ENCODE measurements around the gene ZNF217. TPM values are rescaled to one million over a fixed set of nuclear protein-coding genes. Genes with fewer than 3 reads are reported as not detected.

The ZNF217 gene
- total and polyA plus RNA-seq, 9 of the 15 experiments (the other 6 are each of a cell fraction or from before 2014, with no cell fraction given), result 3.0 to 41.8 (median 16.8) TPM

DNA sequence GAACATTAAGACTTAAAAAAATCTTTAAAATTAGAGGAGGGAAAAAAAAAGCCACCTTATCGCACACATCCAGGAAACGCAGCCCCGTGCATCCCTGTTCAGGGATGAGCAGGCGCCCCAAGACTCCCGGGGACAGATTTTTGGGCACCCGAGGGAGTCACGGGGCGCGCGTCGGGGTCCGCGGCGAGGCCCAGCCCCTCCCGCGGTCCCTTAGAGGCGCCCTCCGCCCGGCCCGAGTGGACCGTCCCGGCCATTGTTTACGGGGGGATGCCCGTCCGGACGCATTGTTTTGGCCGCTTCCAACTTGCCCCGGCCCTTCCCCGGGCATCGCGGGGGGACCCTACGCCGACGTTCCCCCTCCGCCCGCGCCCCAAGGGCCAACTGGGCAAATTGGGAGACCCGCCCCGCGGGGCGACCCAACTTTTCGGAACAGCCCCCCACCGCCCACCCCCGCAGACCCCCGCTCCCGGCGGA, 610 bp downstream of the ZNF217 start (continued):
- TF ChIP-seq RBBP5 (IDR thresholded peaks at IDR 0.05; ENCODE audit: borderline replicate concordance, insufficient read depth, low read length, poor library complexity, severe bottlenecking) (peak; percentile 31), KLF1 (tag; IDR thresholded peaks at IDR 0.05) (no peak), MAZ (CRISPR knock-in tag; conservative IDR thresholded peaks at IDR 0.05 in 1 of 2, IDR thresholded peaks at IDR 0.05 in 1 of 2) (0 out of 4 replicates have a peak, but pooled peaks of 1 of the 2 experiments have one; percentile 7), DDX20 (tag; IDR thresholded peaks at IDR 0.05; ENCODE audit: low read depth) (no peak), NR1H2 (CRISPR knock-in tag; IDR thresholded peaks at IDR 0.05) (no peak), RBM22 (IDR thresholded peaks at IDR 0.05; ENCODE audit: low read depth, low read length, poor library complexity, severe bottlenecking) (peak; percentile 38), FOXM1 (IDR thresholded peaks at IDR 0.05; ENCODE audit: low read depth) (no peak), FOXM1 (CRISPR knock-in tag; IDR thresholded peaks at IDR 0.05; ENCODE audit: low read depth) (no peak), SETDB1 (IDR thresholded peaks at IDR 0.05; ENCODE audit: low read length) (no peak), BCL6 (CRISPR knock-in tag; IDR thresholded peaks at IDR 0.05) (no peak), ZFX (CRISPR knock-in tag; IDR thresholded peaks at IDR 0.05) (peak; percentile 52), RBFOX2 (IDR thresholded peaks at IDR 0.05; ENCODE audit: low read depth, low read length) (peak; percentile 86), ATF1 (CRISPR knock-in tag; IDR thresholded peaks at IDR 0.05) (no peak), ATF1 (tag; IDR thresholded peaks at IDR 0.05) (no peak), ZNF184 (CRISPR knock-in tag; IDR thresholded peaks at IDR 0.05) (no peak), SUPT5H (IDR thresholded peaks at IDR 0.05) (0 out of 2 replicates have a peak, but pooled peaks have one; percentile 25), TAF15 (IDR thresholded peaks at IDR 0.05; ENCODE audit: low read depth, low read length) (no peak)
- TF ChIP-seq, protein P1, sequence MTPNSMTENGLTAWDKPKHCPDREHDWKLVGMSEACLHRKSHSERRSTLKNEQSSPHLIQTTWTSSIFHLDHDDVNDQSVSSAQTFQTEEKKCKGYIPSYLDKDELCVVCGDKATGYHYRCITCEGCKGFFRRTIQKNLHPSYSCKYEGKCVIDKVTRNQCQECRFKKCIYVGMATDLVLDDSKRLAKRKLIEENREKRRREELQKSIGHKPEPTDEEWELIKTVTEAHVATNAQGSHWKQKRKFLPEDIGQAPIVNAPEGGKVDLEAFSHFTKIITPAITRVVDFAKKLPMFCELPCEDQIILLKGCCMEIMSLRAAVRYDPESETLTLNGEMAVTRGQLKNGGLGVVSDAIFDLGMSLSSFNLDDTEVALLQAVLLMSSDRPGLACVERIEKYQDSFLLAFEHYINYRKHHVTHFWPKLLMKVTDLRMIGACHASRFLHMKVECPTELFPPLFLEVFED (CRISPR knock-in tag; conservative IDR thresholded peaks at IDR 0.05), result no peak
- TF ChIP-seq, protein P2, sequence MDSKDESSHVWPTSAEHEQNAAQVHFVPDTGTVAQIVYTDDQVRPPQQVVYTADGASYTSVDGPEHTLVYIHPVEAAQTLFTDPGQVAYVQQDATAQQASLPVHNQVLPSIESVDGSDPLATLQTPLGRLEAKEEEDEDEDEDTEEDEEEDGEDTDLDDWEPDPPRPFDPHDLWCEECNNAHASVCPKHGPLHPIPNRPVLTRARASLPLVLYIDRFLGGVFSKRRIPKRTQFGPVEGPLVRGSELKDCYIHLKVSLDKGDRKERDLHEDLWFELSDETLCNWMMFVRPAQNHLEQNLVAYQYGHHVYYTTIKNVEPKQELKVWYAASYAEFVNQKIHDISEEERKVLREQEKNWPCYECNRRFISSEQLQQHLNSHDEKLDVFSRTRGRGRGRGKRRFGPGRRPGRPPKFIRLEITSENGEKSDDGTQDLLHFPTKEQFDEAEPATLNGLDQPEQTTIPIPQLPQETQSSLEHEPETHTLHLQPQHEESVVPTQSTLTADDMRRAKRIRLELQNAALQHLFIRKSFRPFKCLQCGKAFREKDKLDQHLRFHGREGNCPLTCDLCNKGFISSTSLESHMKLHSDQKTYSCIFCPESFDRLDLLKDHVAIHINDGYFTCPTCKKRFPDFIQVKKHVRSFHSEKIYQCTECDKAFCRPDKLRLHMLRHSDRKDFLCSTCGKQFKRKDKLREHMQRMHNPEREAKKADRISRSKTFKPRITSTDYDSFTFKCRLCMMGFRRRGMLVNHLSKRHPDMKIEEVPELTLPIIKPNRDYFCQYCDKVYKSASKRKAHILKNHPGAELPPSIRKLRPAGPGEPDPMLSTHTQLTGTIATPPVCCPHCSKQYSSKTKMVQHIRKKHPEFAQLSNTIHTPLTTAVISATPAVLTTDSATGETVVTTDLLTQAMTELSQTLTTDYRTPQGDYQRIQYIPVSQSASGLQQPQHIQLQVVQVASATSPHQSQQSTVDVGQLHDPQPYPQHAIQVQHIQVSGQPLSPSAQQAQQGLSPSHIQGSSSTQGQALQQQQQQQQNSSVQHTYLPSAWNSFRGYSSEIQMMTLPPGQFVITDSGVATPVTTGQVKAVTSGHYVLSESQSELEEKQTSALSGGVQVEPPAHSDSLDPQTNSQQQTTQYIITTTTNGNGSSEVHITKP (IDR thresholded peaks at IDR 0.05; ENCODE audit: partially characterized antibody), result peak; percentile 15
- TF ChIP-seq, protein P3, sequence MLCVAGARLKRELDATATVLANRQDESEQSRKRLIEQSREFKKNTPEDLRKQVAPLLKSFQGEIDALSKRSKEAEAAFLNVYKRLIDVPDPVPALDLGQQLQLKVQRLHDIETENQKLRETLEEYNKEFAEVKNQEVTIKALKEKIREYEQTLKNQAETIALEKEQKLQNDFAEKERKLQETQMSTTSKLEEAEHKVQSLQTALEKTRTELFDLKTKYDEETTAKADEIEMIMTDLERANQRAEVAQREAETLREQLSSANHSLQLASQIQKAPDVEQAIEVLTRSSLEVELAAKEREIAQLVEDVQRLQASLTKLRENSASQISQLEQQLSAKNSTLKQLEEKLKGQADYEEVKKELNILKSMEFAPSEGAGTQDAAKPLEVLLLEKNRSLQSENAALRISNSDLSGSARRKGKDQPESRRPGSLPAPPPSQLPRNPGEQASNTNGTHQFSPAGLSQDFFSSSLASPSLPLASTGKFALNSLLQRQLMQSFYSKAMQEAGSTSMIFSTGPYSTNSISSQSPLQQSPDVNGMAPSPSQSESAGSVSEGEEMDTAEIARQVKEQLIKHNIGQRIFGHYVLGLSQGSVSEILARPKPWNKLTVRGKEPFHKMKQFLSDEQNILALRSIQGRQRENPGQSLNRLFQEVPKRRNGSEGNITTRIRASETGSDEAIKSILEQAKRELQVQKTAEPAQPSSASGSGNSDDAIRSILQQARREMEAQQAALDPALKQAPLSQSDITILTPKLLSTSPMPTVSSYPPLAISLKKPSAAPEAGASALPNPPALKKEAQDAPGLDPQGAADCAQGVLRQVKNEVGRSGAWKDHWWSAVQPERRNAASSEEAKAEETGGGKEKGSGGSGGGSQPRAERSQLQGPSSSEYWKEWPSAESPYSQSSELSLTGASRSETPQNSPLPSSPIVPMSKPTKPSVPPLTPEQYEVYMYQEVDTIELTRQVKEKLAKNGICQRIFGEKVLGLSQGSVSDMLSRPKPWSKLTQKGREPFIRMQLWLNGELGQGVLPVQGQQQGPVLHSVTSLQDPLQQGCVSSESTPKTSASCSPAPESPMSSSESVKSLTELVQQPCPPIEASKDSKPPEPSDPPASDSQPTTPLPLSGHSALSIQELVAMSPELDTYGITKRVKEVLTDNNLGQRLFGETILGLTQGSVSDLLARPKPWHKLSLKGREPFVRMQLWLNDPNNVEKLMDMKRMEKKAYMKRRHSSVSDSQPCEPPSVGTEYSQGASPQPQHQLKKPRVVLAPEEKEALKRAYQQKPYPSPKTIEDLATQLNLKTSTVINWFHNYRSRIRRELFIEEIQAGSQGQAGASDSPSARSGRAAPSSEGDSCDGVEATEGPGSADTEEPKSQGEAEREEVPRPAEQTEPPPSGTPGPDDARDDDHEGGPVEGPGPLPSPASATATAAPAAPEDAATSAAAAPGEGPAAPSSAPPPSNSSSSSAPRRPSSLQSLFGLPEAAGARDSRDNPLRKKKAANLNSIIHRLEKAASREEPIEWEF (CRISPR knock-in tag; IDR thresholded peaks at IDR 0.05), result no peak
